Activated CD4-positive, alpha-beta T cell treated with anti-CD3 and anti-CD28 coated beads, Interleukin-2, amount 50 U/mL, for 1 hour (primary cell): Measurements from ENCODE around the gene PSMD1.

Source experiments
- DNase-seq: peaks from one replicate; pipeline ENCODE4 v3.0.0-alpha.2; 2020

The PSMD1 gene

GRCh38 chr2:231036131-231036530, 20.5 kb upstream of the PSMD1 start:
- no peak for DNase-seq

- DNase-seq = no peak
These were observed 20.0 kb upstream of the PSMD1 start for GRCh38 chr2:231036578-231037106.

DNA sequence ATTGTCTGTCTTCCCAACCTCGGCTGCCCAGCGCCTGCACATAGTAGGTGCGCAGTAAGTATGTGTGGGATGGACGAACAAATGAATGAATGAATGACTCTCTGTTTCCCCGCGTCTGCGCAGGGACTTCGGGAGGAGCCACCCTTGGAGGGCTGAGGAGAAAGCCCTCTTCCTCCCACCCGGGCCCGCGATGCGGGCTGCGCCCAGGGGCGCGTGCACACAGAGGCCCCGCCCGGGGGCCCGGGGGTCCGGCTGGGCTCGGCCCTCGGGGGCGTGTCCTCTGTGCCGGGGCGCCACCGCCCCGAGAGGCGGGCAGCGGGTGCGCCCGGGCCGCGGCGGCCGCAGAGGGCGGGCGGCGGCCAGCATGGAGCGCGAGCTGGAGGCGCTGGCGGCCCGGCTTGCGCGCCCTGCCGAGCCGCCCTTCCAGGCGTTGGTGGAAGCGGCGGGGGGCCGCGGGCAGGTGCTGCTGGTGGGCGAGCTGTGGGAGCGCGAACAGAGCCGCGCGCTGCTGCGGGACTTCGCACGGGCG, 19.4 kb upstream of the PSMD1 start, which contains the start of gene C2orf72:
Gene C2orf72, plus strand, starts transcription at position 322 of the 529 bp plus-strand sequence. Its CDS starts 43 bp downstream, at position 365.
- no peak for DNase-seq

DNA sequence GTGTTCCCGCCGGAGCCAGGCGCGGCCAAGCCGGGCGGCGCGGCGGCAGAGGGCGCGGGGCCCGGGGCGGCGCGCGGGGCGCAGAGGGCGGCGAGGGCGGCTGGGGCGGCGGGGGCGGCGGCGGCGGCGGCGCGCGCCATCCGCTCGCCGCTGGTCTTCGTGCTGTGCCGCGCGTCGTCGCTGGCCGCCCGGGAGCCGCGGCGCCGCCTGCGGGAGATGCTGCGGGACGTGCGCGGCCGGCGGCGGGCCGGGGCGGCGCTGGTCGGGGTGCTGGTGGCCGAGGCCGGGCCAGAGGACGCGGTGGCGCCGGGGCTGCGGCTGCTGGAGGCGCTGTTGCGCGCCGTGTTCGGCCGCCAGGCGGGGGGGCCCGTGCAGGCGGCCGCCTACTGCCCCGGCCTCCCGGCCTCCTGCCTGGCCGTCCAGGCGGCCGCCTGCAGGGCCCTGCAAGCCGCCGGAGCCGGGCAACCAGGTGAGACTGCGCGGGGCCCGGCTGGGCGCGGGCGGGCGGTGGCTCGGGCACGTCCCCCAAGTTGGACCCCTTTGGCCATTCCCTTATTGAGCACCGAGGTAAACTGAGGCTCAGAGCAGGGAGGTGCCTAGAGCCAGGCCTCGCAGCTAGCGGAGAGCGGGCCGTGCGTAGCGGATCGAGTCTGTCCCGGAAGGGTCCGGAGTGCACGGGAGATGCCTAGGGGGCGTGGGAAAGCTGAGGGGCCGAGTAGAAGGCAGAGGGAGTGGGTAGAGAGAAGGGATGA, 18.8 kb upstream of the PSMD1 start:
- no peak for DNase-seq

- no peak for DNase-seq
These were observed 18.0 kb upstream of the PSMD1 start for GRCh38 chr2:231038483-231039293.

GRCh38 chr2:231039294-231039664, 17.4 kb upstream of the PSMD1 start:
- no peak for DNase-seq

GRCh38 chr2:231039821-231040364, 16.8 kb upstream of the PSMD1 start:
- no peak for DNase-seq

- no peak for DNase-seq
These were observed 15.5 kb upstream of the PSMD1 start for GRCh38 chr2:231041061-231041689.

- DNase-seq = no peak
These were observed 12.9 kb upstream of the PSMD1 start for GRCh38 chr2:231043796-231044195.

DNA sequence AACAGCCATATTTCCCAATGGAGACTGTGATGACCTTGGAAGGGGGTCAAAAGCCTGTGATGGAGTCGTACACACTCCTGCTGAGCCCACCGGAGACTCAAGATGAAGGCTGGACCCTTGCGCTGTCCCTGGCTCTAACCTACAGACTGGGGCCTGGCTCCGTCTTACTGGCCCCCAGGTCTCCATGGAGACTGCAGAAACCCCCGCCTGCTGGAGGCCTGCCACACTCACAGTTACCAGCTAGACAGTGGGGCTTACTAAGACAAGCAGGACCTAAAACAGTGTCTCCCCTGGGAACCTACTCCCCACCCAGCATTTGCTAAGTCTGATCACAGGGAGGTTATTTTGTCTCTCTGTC, 9.8 kb upstream of the PSMD1 start:
- no peak for DNase-seq

DNA sequence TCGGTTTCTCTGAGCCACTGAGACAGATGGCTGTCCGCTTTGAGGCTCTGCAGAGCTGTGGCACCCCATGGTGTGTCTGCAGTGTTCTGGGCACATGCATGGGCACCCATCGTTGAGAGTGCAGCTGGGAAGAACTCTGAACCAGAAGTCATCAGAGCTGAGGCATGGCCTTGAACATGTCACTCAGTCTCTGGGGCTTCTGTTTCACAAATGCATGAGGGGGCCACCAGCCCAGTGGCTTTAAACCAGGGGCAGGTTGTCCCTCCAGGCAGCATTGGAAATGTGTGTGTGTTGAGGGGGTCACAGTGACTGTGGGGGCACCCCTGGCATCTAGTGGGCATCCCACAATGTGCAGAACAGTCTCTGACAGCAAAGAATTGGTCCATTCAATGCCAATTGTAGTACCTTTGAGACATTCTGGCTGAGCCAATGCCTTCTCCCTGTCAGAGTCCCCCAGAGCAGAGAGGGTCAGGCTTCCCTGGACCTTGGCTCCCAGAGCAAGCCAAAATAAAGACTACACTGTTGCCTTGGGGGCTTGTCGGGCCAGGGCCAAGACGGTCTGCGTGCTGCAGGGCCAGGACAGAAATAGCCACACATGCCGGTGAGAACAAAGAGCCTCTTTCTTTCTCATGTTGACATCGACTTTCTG, 9.3 kb upstream of the PSMD1 start:
- DNase-seq = no peak

GRCh38 chr2:231047923-231048915, 8.4 kb upstream of the PSMD1 start:
- no peak for DNase-seq

DNA sequence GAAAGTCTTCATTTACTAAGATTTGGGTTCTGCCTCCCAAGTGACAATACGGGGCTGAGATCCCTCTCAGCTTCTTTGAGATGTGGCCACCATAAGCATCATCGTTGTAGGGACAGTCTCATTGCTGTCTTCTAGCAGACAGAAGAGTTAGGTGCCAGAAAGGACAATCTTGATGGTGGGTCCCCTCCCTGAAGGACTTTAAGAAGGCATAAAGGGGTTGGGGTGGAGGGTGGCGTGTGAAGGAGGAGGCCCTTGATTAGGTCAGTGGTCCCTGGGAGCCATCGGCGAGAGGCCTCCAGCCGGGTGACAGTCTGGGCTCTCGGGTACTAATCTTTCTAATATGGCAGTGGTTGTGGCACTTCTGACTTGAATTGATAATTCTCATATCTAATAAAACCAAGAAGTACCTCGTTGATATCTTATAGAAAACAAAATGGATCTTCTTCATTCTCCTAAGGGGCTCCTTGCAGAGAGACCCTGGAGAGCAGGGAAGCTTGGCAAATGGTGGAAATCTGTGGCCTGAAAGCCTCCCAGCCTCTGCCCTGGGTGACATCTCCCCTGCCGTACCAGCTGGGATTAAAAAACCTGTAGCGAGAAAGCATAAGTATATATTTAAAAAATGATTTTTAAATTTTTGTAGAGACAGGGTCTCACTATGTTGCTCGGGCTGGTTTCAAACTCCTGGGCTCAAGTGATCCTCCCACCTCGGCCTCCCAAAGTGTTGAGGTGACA, 7.2 kb upstream of the PSMD1 start:
- no peak for DNase-seq

- DNase-seq = no peak
These were observed 6.4 kb upstream of the PSMD1 start for GRCh38 chr2:231050018-231050901.

DNA sequence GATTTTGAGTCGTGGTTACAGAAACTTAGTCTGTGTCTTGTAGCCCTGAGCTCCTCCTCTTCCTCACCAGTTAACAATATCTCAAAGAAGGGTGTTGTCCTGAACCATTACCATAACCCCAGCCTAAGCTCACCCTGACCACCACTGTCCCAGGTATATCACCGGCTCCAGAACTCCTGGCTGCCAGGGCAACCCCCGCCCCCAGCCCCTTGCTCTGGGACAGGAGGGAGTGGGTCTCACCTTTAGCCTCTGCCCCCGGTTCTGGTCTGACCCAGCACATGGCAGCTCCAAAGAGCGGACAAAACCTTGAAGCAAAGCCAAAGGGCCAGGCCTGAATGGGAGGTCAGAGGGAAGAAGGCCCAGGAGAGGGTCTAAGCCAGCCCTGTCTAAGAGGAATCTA, 5.6 kb upstream of the PSMD1 start:
- DNase-seq = no peak

DNA sequence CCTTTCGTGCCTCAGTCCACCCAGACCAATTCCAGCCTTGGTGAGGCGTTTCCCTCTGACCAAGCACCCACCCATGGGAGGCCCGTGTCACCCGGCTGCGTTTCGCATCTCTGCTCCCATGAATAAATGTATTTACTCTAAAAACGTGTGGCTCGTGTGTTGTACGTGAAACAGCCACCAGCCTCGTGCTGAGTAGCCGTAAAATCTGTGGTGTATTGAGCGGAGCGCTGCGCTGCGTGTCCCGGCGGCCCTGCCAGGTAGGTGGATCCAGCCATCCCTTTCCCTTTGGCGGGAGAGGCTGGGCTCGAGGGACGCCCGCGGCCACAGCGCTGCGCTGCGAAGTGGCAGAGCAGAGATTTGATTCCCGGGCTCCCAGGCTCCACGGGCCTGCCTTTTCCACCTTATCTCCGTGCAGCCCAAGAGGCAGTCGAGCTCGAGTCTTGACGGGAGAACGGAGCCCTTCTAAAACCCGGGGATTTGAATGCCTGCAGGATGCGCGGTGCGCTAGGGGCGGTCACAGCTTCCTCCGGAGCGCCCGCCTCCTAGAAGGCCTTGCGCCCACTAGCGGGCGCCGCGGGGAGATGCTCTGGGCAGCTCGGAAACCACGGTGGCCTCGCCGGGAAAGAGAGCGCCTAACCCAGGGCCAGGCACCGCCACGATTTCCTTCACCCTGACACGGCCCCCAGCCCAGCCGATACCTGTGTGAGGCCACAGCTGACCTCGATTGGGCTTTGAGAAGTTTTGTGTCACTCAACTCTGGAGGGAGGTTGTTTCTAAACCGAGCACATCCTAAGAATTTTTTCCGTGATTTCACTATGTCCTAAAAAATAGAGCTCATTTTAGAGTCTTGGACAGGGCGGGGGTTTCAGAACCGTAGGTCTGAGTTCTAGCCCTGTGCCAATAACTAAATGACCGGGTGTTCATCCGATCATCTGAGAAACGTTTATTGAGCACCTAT, 3.9 kb upstream of the PSMD1 start:
- peak; percentile 78 for DNase-seq

GRCh38 chr2:231053846-231054245, 2.8 kb upstream of the PSMD1 start:
- DNase-seq = no peak

DNA sequence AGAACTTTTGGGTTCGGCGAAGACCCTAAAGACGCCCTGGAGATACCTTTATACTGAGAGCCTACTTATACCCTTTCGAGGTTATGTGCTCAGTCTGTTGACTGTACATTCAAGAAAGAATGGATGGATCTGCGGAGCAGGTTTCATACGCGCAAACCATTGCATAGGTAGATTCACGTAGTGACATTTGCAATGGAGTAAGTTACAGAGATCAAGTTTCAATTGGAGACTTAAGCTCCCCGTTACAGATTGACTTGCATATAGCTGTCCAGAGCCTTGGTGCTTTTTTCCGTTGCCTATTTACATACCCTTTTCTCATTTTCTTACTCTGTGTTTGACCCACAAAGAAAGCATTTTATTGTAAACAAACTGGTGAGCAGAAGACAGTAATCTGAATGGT, 923 bp downstream of the PSMD1 start:
- DNase-seq = no peak
